Prostate gland (tissue), 2 donors: ENCODE results near the gene ANKRD13C. TPM values are rescaled to one million over a fixed set of nuclear protein-coding genes. Genes with fewer than 3 reads are reported as not detected.

Source experiments
- DNase-seq: peaks from one replicate; pipeline ENCODE4 v3.0.0-alpha.2; 2019; ENCODE audit warnings: low spot score
- H3K27ac ChIP-seq, 2 donors: fragments of 200-600 bp; sonication (generic); 2 replicates each; pipeline ENCODE4 v1.5.1; 2017 to 2019
- H3K27me3 ChIP-seq: fragments of 200-600 bp; sonication (generic); replicated peaks from 2 replicates; pipeline ENCODE4 v1.5.1; 2019; ENCODE audit not compliant: insufficient read depth
- H3K36me3 ChIP-seq, 2 donors: fragments of 200-600 bp; sonication (generic); 1 replicate in 1 of 2; 2 replicates in 1 of 2; pipeline versions ENCODE4 v1.5.1 to v1.8.1; 2017 to 2019
- H3K4me1 ChIP-seq: fragments of 200-600 bp; sonication (generic); replicated peaks from 2 replicates; pipeline ENCODE4 v1.5.1; 2019
- H3K4me3 ChIP-seq, 2 donors: fragments of 200-600 bp; sonication (generic); 2 replicates each; pipeline ENCODE4 v1.5.1; 2017 to 2019
- H3K9me3 ChIP-seq: fragments of 200-600 bp; sonication (generic); 2 replicates; pipeline ENCODE4 v1.5.1; 2017
- CTCF ChIP-seq, 4 experiments: fragments of 200-600 bp in 2 of 4; fragments of 450-650 bp in 2 of 4; sonication (generic) in 2 of 4; IDR thresholded peaks; 1 replicate in 3 of 4; 2 replicates in 1 of 4; pipeline ENCODE4 v1.5.1; 2016 to 2019; ENCODE audit warnings: antibody characterized with exemption in 4 of 4, mild to moderate bottlenecking in 2 of 4, moderate library complexity in 2 of 4
- POLR2A ChIP-seq: fragments of 450-650 bp; IDR thresholded peaks from one replicate; pipeline ENCODE4 v1.6.1; 2016; ENCODE audit warnings: antibody characterized with exemption, mild to moderate bottlenecking
- POLR2AphosphoS5 ChIP-seq: sonication (generic); formaldehyde crosslinking; IDR thresholded peaks from one replicate; pipeline ENCODE4 v1.6.1; 2017; ENCODE audit warnings: antibody characterized with exemption
- WGBS: methylation state at CpG from one replicate; pipeline ENCODE4 v1.1.5; 2018; 5-methylcytosine and 5-hydroxymethylcytosine counted together
- intact Hi-C: fragments of 100-400 bp; cut with DNase I; formaldehyde crosslinking; loops from one replicate; pipeline ENCODE4 v1.14.2; 2022
- total RNA-seq, 2 donors: library from RNA; depleted of rRNA; stranded (reverse); fragments of >200 nt; gene quantifications; one replicate each; pipeline ENCODE4 v1.1.0, GENCODE V29; 2016

ANKRD13C gene
- total RNA-seq, 2 donors from 2014 or later, result 21.7 to 26.2 TPM

GRCh38 chr1:70336050-70336449 is 18.5 kb downstream of the ANKRD13C start:
- TF ChIP-seq POLR2AphosphoS5 (no peak), CTCF (IDR thresholded peaks at IDR 0.05) (no peak), POLR2A (no peak)
- Histone ChIP-seq H3K27ac (no peak overlapping the region), H3K27me3 (no peaks in the 10 kb centered on the region), H3K36me3 (no peaks in the 10 kb centered on the region), H3K4me3 (no peak overlapping the region), H3K9me3 (no peaks in the 10 kb centered on the region), H3K4me1 (no peaks in the 10 kb centered on the region)
- no peak for DNase-seq
- intact Hi-C loops, result no loop called here

- Histone ChIP-seq H3K27ac (no peak overlapping the region), H3K9me3 (no peaks in the 10 kb centered on the region), H3K36me3 (no peaks in the 10 kb centered on the region), H3K4me1 (no peaks in the 10 kb centered on the region), H3K27me3 (no peaks in the 10 kb centered on the region), H3K4me3 (no peak overlapping the region)
- TF ChIP-seq POLR2AphosphoS5 (no peak), CTCF (IDR thresholded peaks at IDR 0.05) (no peak), POLR2A (no peak)
- DNase-seq, result no peak
- WGBS, result 97% methylated on average over 9 of the region's 9 CpGs
- intact Hi-C loops, result no loop called here
Observed at GRCh38 chr1:70334436-70334835, 20.1 kb downstream of the ANKRD13C start.

GRCh38 chr1:70333245-70333644 is 21.3 kb downstream of the ANKRD13C start:
- no peak for DNase-seq
- no peak overlapping the region for H3K27ac ChIP-seq
- no peak overlapping the region for H3K4me3 ChIP-seq
- WGBS, result 95% methylated on average over 2 of the region's 2 CpGs
- TF ChIP-seq CTCF (IDR thresholded peaks at IDR 0.05) (no peak), POLR2AphosphoS5 (no peak), POLR2A (no peak)
- no peaks in the 10 kb centered on the region for H3K9me3 ChIP-seq
- intact Hi-C loops, result no loop called here
- H3K4me1 ChIP-seq, result no peaks in the 10 kb centered on the region
- no peaks in the 10 kb centered on the region for H3K36me3 ChIP-seq
- no peaks in the 10 kb centered on the region for H3K27me3 ChIP-seq

GRCh38 chr1:70331962-70332361 is 22.6 kb downstream of the ANKRD13C start:
- Histone ChIP-seq H3K27me3 (no peaks in the 10 kb centered on the region), H3K4me3 (no peak overlapping the region), H3K36me3 (no peaks in the 10 kb centered on the region), H3K27ac (peak overlapping the region in 1 of 2 donors; percentile 43), H3K9me3 (no peaks in the 10 kb centered on the region), H3K4me1 (no peaks in the 10 kb centered on the region)
- no peak for TF ChIP-seq POLR2AphosphoS5
- TF ChIP-seq POLR2A, result no peak
- TF ChIP-seq CTCF (IDR thresholded peaks at IDR 0.05), result no peak
- DNase-seq, result no peak
- intact Hi-C loops, result no loop called here

GRCh38 chr1:70327306-70328076 is 27.0 kb downstream of the ANKRD13C start:
- no peak overlapping the region for H3K27ac ChIP-seq
- H3K4me3 ChIP-seq, result no peak overlapping the region
- H3K4me1 ChIP-seq, result peaks cover 3% of the 10 kb centered on the region
- WGBS, result 87% methylated on average over 7 of the region's 7 CpGs
- no peaks in the 10 kb centered on the region for H3K36me3 ChIP-seq
- intact Hi-C loops, result no loop called here
- H3K9me3 ChIP-seq, result no peaks in the 10 kb centered on the region
- TF ChIP-seq CTCF (IDR thresholded peaks at IDR 0.05) (no peak), POLR2AphosphoS5 (no peak), POLR2A (no peak)
- H3K27me3 ChIP-seq, result no peaks in the 10 kb centered on the region
- DNase-seq, result no peak
